Measurements from ENCODE around the gene CCDC152.

The CCDC152 gene

DNA sequence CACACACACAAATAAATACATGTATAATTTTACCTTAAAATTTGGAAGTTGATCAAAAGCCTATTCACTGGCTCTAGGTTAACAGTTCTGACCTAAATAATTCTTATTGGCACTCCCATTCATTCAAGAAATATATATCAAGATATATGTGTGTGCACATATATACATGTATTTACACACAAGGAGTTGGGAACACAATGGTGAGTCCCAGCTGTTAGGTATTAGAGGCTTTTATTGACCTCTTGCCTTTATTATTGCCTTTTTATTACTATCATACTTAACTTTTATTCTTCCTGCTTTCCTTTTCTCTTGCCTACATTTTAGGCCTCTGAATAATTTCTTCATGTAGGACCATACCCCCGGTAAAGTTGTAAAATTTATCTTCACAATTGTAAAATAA lies 25.0 kb downstream of the CCDC152 start:
- TF ChIP-seq, protein P1, sequence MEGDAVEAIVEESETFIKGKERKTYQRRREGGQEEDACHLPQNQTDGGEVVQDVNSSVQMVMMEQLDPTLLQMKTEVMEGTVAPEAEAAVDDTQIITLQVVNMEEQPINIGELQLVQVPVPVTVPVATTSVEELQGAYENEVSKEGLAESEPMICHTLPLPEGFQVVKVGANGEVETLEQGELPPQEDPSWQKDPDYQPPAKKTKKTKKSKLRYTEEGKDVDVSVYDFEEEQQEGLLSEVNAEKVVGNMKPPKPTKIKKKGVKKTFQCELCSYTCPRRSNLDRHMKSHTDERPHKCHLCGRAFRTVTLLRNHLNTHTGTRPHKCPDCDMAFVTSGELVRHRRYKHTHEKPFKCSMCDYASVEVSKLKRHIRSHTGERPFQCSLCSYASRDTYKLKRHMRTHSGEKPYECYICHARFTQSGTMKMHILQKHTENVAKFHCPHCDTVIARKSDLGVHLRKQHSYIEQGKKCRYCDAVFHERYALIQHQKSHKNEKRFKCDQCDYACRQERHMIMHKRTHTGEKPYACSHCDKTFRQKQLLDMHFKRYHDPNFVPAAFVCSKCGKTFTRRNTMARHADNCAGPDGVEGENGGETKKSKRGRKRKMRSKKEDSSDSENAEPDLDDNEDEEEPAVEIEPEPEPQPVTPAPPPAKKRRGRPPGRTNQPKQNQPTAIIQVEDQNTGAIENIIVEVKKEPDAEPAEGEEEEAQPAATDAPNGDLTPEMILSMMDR (conservative IDR thresholded peaks at IDR 0.05), result no peak
- H3K27ac ChIP-seq, result no peak overlapping the region

DNA sequence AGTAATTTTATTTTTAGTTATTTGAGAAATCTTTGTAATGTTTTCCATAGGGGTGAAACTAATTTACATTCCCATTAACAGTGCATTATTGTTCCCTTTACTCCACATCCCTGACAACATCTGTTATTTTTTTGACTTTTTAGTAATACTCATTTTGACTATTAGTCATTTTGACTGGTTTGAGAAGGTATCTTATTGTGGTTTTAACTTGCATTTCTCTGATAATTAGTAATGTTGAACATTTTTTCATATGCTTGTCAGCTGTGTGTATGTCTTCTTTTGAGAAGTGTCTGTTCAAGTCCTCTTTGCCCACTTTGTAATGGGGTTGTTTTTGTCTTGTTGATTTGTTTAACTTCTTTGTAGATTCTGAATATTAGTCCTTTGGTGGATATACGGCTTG lies 27.5 kb downstream of the CCDC152 start:
- H3K27ac ChIP-seq, result no peak overlapping the region
- TF ChIP-seq, protein P1 (conservative IDR thresholded peaks at IDR 0.05), result no peak

DNA sequence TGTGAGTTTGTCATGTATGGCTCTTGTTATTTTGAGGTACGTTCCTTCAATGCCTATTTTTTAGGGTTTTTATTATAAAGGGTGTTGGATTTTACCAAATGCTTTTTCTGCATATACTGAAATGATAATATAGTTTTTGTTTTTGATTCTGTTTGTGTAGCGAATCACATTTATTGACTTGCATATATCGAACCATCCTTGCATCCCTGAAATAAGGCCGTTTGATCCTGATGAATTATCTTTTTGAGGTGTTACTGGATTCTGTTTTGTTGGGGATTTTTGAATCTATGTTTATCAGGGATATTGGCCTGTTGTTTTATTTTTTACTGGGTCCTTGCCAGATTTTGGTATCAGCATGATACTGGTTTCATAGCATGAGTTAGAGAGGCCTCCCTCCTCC lies 29.1 kb downstream of the CCDC152 start:
- TF ChIP-seq, protein P1 (conservative IDR thresholded peaks at IDR 0.05), result no peak
- H3K27ac ChIP-seq, result no peak overlapping the region

DNA sequence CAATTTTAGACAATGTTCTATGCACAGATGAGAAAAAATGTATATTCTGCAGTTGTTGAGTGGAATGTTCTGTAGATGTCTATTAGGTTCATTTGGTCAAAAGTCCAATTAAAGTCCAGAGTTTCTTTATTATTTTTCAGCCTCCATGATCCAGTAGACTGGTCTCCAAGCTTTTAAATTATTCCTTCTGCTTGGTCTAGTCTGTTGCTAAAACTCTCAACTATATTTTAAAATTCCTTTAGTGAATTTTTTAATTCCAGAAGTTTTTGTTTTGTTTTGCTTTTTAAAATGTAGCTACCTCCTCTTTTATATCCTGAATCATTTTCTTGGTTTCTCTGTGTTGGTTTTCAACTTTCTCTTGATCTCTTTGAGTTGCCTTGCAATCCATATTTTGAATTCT lies 30.5 kb downstream of the CCDC152 start:
- TF ChIP-seq, protein P1 (conservative IDR thresholded peaks at IDR 0.05), result no peak

DNA sequence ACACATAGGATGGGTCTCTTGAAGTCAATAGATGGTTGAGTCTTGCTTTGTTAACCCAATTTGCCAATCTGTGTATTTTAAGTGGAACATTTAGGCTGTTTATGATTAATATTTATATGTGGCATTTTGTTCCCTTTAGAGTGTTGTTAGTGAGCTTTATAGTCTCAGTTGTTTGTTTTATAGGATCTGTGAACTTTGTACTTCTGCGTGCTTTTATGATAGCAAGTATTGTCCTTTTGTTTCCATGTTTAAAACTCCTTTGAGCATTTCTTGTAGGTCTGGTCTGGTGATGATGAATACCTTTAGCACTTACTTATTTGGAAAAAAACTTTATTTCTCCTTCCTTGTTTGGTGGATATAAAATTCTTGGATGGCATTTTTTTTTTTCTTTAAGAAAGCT lies 31.2 kb downstream of the CCDC152 start:
- TF ChIP-seq, protein P1 (conservative IDR thresholded peaks at IDR 0.05), result no peak

More for the DNA sequence above, 30.5 kb downstream of the CCDC152 start:
- no peak overlapping the region for H3K27ac ChIP-seq

DNA sequence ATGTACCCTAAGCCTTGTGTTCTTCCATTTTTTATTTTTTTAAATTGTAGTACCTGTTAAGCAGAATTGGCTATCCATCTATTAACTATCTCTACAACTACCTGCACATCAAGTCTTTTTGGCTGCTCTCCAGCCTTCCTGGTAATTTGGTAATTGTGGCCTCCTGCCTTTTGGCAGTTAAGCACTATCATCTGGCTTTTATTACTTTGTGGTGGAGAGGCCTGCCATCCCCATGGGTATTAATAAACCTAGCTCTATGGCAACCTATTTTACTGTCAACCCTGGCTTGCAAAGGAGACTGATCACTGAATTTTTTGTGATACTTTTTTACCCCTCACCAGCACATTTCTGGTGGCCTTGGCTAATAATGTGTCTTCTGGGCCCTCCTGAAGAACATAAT lies 34.5 kb downstream of the CCDC152 start:
- H3K27ac ChIP-seq, result no peak overlapping the region
- TF ChIP-seq, protein P1 (conservative IDR thresholded peaks at IDR 0.05), result no peak

More for the DNA sequence above, 31.2 kb downstream of the CCDC152 start:
- H3K27ac ChIP-seq, result no peak overlapping the region

DNA sequence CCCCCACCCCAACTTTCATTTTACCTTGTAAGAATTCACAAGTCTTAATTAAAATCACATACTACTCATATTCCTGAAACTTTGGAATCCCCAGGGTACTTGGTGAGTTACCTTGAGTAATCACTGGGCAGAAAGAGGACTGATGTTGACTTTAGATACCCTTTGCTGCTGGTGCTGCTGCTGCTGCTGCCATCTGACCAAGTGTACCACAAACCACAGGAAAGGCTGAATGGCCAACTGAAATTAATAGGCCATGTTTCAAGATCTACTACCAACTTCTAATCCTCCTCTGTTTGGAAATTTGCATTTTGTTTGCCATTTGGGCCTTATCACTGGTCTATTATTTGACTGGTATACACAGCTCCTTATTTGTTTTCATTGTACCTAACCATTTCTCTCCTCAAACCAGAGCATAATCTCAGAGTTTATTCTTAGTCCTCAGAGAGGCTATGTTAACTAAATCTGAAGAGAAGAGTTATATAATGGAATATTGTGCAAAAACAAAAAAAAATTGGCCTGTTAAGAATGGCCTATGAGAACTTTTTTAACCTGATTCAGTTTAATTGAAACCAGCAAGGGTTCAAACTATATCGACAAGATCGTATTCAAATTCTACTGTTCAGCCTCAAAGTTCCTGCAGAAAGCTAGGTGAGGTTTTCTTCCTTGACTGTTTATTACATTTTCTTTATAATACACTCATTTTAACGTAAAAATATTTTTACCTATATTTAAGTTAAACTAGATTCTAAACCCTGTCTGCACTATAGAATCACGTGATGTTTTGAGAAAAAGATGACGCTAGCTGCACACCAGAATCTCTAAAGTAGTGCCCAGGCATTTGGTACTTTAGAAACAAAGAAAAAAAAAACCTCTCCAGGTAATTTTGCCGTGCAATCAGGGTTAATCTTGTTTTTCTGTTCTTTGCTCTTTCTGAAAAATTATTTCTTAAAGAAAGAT lies 41.9 kb downstream of the CCDC152 start:
- TF ChIP-seq, protein P1 (conservative IDR thresholded peaks at IDR 0.05), result no peak
- no peak overlapping the region for H3K27ac ChIP-seq
